Stimulated activated CD4-positive, alpha-beta T cell treated with anti-CD3 and anti-CD28 coated beads, Interleukin-4, amount 100 ng/mL, for 24 hours (primary cell): ENCODE data around the gene PRSS56.
"Not testable (repeated sequence)": the region's sequence is repeated elsewhere in the genome, so short reads cannot be mapped to it uniquely, and the experiment has no call there.

ENCODE experiments used
- DNase-seq: peaks from one replicate; pipeline ENCODE4 v3.0.0-alpha.2; 2020

PRSS56 gene

DNA sequence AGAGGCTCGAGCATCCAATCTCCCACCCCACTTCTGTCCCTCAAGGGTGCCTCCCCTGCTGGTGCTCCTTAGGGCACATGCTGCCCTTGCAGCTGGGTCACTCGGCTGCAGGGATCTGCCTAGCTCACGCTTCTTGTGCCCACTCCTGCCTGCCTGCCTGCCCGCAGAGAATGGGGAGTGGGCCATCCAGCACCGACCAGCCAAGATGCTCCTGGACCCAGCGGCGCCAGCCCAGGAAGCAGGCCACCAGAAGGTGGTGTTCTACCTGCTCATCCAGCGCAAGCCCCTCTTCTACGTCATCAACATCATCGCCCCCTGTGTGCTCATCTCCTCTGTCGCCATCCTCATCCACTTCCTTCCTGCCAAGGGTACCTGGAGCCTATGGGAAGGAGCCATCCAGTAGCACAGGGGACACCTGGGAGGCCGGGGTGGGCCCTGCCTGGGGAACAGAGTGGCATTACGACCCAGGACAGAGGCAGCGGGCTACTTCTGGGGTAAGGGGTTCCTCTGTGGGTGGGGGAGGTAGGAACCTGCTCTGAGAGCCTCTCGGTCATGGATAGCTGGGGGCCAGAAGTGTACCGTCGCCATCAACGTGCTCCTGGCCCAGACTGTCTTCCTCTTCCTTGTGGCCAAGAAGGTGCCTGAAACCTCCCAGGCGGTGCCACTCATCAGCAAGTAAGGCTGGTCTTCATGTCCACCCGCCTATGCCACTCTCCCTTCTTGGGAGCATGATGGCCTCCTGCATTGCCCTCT is 22.7 kb downstream of the PRSS56 start:
- no peak for DNase-seq

DNA sequence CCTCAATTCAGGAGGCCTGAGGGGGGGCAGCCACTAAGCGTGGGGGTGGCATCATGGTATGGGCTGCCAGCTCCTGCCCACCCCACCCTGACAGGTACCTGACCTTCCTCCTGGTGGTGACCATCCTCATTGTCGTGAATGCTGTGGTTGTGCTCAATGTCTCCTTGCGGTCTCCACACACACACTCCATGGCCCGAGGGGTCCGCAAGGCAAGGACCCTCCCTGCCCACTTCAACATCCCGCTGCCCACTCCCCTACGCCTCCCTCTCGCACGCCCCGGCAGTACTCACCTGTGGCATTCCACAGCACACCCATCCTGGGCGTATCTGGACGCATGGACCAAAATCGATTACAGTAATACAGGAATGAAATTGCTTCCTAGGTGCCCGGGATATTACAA is 23.3 kb downstream of the PRSS56 start:
- DNase-seq: no peak

DNA sequence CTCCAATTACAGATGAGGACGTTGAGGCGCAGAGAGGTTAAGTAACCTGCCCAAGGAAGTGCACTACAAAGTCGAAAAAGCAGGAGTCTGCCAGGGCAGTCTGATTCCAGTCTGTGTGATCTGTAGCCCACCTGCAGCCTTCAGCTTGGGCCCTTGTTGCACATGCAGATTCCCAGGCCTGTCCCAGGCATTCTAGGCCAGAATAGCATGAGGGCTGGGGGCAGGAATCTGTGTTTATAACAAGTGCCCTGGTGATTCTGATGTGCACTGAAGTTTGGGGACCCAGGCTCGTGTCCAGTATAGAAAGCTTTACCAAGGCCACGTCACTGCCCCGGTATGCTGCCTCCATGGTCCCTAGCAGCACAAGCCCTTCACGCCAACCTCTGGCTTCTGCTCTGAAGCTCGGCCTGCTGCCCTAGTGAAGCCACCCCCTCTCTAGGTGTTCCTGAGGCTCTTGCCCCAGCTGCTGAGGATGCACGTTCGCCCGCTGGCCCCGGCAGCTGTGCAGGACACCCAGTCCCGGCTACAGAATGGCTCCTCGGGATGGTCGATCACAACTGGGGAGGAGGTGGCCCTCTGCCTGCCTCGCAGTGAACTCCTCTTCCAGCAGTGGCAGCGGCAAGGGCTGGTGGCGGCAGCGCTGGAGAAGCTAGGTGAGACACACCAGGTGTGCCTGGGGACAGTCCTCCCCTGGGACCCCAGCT is 23.9 kb downstream of the PRSS56 start:
- DNase-seq: no peak

DNA sequence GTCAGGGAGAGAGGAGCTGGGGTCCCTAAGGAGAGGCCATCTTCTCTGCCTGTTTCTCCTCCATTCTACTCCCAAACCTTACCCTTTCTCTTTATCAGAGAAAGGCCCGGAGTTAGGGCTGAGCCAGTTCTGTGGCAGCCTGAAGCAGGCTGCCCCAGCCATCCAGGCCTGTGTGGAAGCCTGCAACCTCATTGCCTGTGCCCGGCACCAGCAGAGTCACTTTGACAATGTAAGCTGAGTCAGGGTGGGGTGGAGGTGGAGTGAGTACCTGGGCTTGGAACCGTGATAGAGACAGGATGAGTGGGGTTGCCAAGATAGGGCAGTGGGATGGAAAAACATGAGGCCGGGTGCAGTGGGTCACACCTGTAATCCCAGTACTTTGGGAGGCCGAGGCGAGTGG is 24.5 kb downstream of the PRSS56 start:
- DNase-seq: no peak

DNA sequence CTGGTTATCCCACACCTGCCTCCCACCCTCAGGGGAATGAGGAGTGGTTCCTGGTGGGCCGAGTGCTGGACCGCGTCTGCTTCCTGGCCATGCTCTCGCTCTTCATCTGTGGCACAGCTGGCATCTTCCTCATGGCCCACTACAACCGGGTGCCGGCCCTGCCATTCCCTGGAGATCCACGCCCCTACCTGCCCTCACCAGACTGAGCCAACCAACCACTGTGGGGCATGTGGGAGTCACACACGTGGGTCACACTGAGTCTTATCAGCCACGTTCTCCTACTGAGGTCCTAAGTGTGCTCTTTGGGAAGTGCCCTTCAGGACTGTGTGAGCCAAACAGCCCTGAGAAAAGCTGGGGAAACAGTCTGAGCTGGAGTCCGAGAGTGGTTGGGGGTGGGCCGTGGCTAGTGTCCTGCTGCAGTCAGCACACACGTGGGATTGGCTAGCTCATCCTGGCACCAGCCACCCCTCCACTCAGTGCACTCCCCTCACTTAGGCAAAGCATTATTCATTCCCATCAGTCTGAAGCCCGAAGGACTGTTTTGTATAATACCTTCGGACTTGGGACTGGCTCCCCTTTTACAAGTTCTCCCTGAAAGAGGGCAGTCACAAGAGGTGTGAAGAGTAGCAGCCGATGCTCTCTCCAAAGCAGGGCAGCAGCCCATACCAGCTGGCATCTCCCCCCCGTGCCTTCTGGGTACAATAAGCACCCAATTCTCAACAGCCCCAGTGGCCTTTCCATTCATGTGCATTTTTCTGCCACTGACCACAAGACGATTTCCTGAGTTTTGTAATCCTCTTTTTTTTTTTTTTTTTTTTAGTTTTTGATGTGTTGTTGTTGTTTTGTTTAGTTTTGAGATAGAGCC is 25.6 kb downstream of the PRSS56 start:
- no peak for DNase-seq

DNA sequence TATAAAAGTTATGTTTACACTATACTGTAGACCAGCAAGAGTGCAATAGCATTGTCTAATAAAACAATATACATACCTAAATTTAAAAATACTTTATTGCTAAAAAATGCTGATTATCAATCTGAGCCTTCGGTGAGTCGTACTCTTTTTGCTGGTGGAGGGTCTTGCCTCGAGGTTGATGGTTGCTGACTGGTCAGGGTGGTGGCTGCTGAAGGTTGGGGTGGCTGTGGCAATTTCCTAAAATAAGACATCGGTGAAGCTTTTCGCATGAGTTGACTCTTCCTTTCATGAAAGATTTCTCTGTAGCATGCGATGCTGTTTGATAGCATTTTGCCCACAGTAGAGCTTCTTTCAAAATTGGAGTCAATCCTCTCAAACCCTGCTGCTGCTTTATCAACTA is 27.8 kb downstream of the PRSS56 start:
- no peak for DNase-seq

DNA sequence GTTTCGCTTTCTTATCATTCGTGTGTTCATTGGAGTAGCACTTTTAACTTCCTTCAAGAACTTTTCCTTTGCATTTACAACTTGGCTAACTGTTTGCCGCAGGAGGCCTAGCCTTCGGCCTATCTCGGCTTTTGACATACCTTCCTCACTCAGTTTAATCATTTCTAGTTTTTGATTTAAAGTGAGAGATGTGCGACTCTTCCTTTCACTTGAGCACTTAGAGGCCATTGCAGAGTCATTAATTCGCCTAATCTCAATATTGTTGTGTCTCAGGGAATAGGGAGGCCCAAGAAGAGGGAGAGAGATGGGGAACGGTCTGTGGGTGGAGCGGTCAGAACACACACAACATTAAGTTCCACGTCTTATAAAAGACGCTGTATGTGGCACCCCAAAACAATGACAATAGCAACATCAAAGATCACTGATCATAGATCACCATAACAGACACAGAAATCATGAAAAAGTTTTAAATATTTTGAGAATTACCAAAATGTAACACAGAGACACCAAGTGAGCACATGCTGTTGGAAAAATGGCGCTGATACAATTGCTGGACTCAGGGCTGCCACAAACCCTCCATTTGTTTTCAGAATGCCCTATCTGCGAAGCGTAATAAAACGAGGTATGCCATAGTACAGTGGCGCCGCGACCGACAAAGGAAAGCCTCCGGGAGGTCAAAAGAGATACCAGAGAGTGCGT is 29.6 kb downstream of the PRSS56 start:
- no peak for DNase-seq

DNA sequence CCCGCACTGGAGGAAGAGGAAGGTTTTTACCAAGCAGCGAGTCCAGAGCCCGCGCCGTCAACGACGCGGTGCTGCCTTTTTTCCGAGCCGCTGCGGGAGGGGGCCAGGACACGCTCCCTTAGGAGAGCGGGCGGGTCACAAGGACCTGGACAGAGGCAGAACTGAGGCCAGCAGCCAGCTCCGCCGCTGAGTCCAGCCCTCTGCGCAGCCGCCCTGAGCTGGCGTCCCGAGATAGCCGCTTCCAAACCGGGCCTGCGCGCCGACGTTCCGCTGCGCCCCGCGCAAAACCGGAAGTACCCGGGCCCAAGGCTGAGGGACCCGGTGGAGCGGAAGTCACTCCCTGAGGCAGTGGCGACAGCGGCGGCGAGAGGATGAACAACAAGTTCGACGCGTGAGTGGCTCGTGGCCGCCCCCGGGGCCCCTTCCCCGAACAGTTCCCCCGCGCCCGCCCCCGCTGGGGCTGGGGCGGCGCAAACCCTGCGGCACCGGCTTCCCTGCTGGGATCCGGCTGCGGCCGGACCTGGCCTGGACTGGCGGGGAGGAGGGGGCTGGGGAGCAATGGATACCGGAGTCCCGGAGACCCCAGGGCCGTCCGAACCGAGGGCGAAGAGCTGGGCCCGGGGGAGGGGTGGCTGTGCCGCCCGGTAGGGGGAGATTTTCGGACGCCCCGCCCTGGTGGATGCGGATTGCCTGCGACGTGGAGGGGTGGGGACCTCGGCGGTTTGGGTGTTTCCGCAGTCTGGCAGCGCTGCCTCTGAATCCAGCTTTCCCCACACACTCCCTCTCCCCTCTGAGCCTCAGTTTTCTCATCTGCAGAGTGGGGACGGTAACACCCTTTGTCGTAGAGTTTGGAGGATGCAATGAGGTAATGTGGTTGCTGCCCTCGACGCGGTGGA is 30.4 kb downstream of the PRSS56 start, which contains the start of the genes EIF4E2 and TIGD1:
Gene EIF4E2, plus strand, starts transcription at position 336 of the 896 bp plus-strand sequence. Its CDS starts 36 bp downstream, at position 372.
Gene TIGD1, minus strand, starts transcription at position 204 of the 896 bp plus-strand sequence. CDS start 675 bp downstream, outside the sequence.
- DNase-seq: peak; percentile 94

DNA sequence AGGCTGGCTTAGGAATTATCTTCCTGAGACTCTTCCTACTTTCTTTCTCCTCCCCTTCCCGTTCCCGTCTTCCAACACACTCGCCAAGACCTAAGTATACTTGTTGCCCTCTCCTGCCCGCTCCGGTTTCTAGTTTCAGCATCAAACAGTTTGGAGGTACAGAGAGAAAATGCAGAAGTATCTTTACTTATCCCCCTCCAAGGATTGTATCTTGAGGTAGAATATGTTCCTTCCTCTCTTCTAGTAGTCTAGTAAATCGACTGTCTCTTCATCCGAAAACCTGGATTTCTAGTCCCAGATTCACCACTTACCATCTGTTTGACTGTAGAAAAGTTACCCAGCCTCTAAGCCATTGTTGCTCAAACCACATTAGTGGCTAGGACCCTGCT is 31.1 kb downstream of the PRSS56 start:
- DNase-seq: no peak

DNA sequence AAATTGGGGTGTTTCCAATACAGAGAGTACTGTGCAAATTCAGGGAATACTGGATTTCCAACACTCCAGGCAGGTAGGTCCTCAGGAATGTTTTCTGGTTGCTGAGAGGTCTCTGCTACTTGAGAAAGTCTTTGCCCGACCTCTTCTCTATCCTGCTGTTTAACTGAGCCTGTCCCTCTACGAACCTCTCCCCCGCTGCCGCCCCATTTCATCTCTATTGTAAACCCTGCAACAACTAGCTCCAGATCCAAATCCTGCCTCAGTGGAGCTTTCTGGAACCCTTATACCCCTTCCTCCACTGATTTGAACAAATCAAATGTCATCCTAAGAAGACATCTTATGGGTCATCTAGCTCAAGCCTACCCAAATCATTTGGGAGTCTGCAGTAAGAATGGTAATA is 31.6 kb downstream of the PRSS56 start:
- no peak for DNase-seq

DNA sequence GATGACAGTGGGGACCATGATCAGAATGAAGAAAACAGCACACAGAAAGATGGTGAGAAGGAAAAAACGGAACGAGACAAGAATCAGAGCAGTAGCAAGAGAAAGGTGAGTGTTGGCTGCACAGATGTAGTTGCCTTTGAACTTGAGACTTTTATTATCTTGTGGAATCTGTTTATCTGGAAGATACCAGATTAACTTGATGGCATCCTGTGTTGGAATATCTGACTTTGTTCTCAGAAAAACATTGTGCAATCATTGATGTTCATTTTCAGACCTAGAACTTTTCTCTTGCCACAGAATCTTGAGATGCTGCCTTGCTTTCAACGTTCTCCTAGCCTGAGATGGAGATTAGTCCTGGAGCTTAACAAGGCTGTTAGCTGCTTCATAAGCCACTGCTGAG is 36.2 kb downstream of the PRSS56 start:
- DNase-seq: no peak

DNA sequence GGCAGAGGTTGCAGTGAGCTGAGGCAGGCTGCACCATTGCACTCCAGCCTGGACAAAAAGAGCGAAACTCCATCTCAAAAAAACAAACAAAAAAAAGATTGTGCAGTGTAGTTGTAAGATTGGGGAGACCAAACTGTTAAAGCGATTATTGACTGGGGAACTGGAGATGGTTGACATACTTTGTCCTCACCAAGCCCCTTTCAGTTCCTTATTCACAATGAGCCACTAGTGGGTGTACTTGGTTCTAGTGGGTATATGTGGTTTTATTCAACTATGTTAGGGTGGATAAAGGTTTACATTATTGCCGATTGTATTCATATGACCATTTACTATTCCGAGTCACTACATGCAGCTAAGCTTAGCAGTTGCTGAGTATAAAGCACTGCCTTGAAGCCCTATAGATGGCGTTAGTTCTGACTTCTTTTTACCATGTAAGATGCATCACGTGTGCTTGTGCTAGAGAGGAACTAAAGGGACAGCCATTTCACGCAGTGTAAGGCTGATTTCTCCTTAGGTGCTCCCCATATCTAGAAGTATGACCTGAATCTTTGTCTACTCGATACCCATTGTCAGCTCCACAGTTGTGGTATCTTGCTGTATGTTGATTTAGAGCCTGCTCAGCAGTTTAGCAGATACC is 42.4 kb downstream of the PRSS56 start:
- no peak for DNase-seq

DNA sequence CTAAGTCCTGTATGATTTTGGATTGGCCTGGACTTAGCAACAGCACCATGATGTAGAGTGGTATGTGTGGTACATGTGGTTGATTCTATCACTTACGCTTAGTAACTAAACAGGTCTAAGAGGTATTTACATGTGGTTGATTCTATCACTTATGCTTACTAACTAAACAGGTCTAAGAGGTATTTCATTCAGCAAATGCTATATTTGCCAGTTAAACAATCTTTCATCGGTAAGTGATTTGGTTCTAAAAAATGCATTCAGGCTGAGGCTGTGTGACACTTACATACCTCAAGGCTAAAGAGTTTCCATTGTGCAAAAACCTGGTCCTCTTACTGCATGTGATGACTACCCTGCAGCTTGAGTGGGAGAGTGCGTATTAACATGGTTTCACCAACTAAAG is 43.4 kb downstream of the PRSS56 start:
- no peak for DNase-seq

DNA sequence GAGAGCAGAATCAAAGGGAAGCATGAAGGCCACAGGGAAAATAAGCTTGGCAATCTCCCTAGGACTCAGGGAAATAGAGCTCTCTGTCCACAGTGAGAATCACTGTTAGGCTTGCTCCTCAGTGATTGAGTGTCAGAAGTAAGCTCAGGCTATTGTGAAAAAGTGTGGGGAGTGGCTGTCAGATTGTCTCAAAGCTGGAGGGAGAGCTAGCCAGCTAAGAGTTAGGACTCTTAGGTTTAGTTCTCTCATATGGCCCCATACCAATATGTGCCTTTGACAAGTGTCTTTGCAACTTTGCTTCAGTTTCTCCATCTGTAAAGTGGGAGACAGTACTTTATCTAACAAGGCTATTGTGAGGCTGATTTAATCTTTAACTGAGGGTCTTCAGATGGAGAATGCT is 47.5 kb downstream of the PRSS56 start:
- DNase-seq: no peak

DNA sequence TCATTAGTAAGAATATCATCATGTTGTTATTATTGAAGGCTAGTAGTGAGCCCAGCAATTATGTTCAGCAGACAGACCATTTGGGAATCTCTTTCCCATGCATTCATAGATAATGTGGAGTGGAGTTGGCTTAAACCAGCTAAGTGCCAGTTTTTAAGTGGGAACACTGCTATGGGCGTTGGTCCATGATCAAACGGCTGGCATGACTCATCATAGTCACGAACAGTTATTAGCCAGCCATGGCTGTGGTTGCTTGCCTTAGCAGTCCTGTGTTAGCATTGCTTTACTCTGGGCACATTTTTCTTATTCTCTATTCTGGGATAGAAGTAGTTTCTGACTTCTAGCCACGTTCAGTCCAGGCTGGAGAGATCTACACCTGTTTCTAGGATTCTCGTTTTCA is 48.0 kb downstream of the PRSS56 start:
- DNase-seq: no peak

DNA sequence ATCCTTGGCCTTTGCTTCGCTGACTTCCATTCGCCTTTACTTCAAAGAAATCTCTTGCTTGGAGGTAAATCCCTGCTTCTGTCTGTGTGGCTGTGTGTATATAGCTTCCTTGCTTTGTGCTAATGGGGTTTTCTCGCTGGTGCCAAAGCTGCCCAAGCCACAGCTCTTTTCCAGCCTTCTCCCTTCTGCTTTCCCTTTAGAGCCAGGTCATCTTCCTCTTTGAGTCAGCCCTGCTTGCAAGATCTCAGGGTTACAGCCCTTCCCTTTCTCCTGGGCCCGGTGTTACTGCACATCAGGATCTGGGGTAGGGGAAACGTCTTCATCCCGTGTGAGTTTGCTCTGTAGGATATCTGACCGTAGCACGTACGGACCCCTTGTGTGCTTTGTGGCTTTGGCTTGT is 49.4 kb downstream of the PRSS56 start:
- no peak for DNase-seq

DNA sequence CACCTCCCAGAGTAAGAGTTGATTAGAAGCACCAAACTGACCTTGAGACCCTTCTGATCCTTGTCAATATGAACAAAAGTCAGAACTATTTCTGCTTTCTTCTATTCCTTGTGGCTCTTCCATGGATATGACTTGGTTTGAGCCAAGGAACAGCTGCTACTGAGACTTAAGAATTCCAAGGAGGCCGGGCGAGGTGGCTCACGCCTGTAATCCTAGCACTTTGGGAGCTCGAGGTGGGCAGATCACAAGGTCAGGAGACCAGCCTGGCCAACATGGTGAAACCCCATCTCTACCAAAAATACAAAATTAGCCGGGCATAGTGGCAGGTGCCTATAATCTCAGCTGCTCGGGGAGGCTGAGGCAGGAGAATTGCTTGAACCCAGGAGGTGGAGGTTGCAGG is 50.3 kb downstream of the PRSS56 start:
- not testable (repeated sequence) for DNase-seq

DNA sequence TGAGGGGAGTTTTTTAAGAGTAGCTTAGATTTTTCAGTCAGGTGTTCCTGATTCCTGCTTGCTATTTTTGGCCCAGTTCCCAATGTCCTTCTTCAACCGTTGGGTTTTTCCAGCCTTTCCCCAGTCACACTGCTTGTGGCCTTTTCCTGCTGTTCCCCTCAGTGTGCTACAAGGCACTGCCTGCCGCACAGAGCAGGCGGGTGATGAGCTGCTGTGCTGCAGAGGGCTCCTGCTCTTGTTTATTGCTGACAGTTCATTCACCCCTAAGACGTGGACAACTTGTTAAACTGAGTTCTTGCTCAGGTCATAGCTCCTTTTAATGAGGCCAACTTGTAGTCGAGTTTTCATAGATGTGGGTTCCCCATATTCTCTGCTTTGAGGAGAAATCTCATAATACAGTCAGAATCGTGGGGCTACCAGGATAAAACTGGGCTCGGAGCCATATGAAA is 50.9 kb downstream of the PRSS56 start:
- no peak for DNase-seq

DNA sequence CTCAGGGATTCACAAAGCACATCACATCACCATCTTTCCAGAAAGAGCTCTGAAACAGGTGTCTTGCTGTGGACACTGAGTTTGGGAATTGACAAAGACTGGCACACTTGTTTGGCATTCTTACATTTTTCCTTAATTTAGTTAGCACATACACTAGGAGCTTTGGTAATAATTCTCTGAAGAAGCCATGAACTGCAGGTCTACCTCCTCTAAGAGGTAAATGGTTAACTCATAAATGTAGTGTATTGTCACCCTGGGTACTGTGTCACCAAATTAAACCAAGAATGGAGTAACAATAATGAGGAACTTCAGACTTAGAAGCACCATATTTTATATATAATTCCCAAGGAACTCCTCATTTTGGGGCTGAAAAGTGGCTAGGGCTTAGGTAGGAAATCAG is 52.9 kb downstream of the PRSS56 start:
- DNase-seq: no peak

DNA sequence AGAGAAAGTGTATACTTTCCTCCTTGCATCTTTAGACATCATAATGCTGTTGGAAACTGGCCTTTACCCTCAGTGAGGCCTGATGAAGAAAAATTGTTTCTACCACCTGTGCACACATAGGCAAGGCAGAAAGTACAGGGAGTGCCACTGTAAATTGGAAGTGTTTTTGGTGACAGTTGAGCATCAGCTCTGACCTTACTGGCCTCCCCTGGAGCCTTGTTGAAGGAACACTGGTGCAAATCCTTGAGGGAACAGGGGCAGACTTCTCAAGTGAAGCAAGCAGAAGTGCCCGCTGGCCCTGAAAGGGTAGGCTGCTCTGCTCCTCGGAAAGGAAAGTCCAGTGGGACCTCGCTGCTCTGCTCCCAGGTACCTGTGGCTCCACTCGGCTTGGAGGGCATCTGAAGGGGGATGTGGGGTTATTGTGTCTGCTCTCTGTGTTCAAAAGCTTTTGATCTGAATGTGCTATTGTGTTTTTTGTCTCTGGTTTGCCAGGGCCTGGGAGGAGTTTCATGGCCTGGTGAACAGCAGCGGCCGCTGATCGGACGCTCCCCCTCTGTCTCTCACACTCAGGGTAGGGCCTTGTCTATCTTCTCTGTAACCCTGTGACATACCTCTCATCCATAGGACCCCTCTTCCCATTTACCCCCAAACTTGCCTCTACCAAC is 53.7 kb downstream of the PRSS56 start:
- DNase-seq: no peak
